Liver (tissue), 9 donors: ENCODE measurements around the gene TMEM26. TPM values are rescaled to one million over a fixed set of nuclear protein-coding genes. Genes with fewer than 3 reads are reported as not detected.

Experiments used
- DNase-seq: peaks from one replicate; pipeline ENCODE4 v3.0.0-alpha.2; 2017; ENCODE audit warnings: low spot score
- H3K27ac ChIP-seq, 2 donors: one replicate each; pipeline ENCODE4 v1.7.0; 2013; ENCODE audit warnings: inconsistent platforms in 2 of 2, low read length in 2 of 2, control low read depth in 1 of 2, low read depth in 1 of 2, mild to moderate bottlenecking in 1 of 2
- H3K27me3 ChIP-seq, 4 donors: one replicate each; pipeline versions ENCODE4 v1.6.1 to v1.7.0; 2013; ENCODE audit warnings: low read length in 3 of 4, inconsistent platforms in 1 of 4, mild to moderate bottlenecking in 1 of 4, moderate library complexity in 1 of 4; ENCODE audit not compliant: control insufficient read depth in 4 of 4, insufficient read depth in 4 of 4
- H3K36me3 ChIP-seq, 4 donors: one replicate each; pipeline versions ENCODE4 v1.6.1 to v1.7.0; 2013; ENCODE audit warnings: low read length in 3 of 4, mild to moderate bottlenecking in 3 of 4, low read depth in 1 of 4, moderate library complexity in 1 of 4; ENCODE audit not compliant: control insufficient read depth in 4 of 4, insufficient read depth in 3 of 4
- H3K4me1 ChIP-seq, 4 donors: one replicate each; pipeline versions ENCODE4 v1.6.1 to v1.7.0; 2013; ENCODE audit warnings: low read length in 3 of 4, mild to moderate bottlenecking in 3 of 4, moderate library complexity in 1 of 4; ENCODE audit not compliant: control insufficient read depth in 4 of 4, insufficient read depth in 4 of 4
- H3K4me3 ChIP-seq, 3 donors: one replicate each; pipeline versions ENCODE4 v1.6.1 to v1.7.0; 2013; ENCODE audit warnings: low read length in 3 of 3, control low read depth in 1 of 3, low read depth in 1 of 3, mild to moderate bottlenecking in 1 of 3
- H3K9ac ChIP-seq, 2 donors: one replicate each; pipeline ENCODE4 v1.7.0; 2013; ENCODE audit warnings: low read length in 2 of 2, mild to moderate bottlenecking in 2 of 2, moderate library complexity in 2 of 2, control low read depth in 1 of 2, low read depth in 1 of 2
- H3K9me3 ChIP-seq, 4 donors: one replicate each; pipeline versions ENCODE4 v1.6.1 to v1.7.0; 2013; ENCODE audit warnings: low read length in 3 of 4; ENCODE audit not compliant: control insufficient read depth in 4 of 4
- ATF3 ChIP-seq: IDR thresholded peaks from 2 replicates; pipeline ENCODE4 v1.6.1; 2016; ENCODE audit warnings: antibody characterized with exemption
- EGR1 ChIP-seq, 2 donors: IDR thresholded peaks; 2 replicates each; pipeline ENCODE4 v1.6.1; 2016 to 2018; ENCODE audit warnings: antibody characterized with exemption in 2 of 2, low read depth in 2 of 2
- FOXA2 ChIP-seq: IDR thresholded peaks from 2 replicates; pipeline ENCODE4 v1.6.1; 2016; ENCODE audit warnings: antibody characterized with exemption
- GABPA ChIP-seq, 2 donors: IDR thresholded peaks in 1 of 2; conservative IDR thresholded peaks in 1 of 2; 2 replicates each; pipeline ENCODE4 v1.6.1; 2016; ENCODE audit warnings: antibody characterized with exemption in 2 of 2, mild to moderate bottlenecking in 1 of 2, moderate library complexity in 1 of 2
- HNF4A ChIP-seq, 2 donors: conservative IDR thresholded peaks; 2 replicates each; pipeline ENCODE4 v1.6.1; 2016; ENCODE audit warnings: antibody characterized with exemption in 2 of 2, mild to moderate bottlenecking in 2 of 2
- HNF4G ChIP-seq: IDR thresholded peaks from 2 replicates; pipeline ENCODE4 v1.6.1; 2016; ENCODE audit warnings: antibody characterized with exemption
- NR2F2 ChIP-seq: IDR thresholded peaks from 2 replicates; pipeline ENCODE4 v1.6.1; 2016; ENCODE audit warnings: antibody characterized with exemption
- RAD21 ChIP-seq, 2 donors: IDR thresholded peaks; 2 replicates each; pipeline ENCODE4 v1.6.1; 2016; ENCODE audit warnings: antibody characterized with exemption in 2 of 2, mild to moderate bottlenecking in 2 of 2
- REST ChIP-seq: IDR thresholded peaks from 2 replicates; pipeline ENCODE4 v1.6.1; 2016; ENCODE audit warnings: antibody characterized with exemption, mild to moderate bottlenecking
- RXRA ChIP-seq, 2 donors: IDR thresholded peaks; 2 replicates each; pipeline ENCODE4 v1.6.1; 2017 to 2018; ENCODE audit warnings: antibody characterized with exemption in 2 of 2, mild to moderate bottlenecking in 1 of 2
- TAF1 ChIP-seq: conservative IDR thresholded peaks from 2 replicates; pipeline ENCODE4 v1.6.1; 2016; ENCODE audit warnings: antibody characterized with exemption, mild to moderate bottlenecking
- WGBS: extraction: QIAGEN DNeasy Blood & Tissue Kit; methylation state at CpG from one replicate; pipeline ENCODE4 v1.1.7; 2013; 5-methylcytosine and 5-hydroxymethylcytosine counted together
- polyA plus RNA-seq, 2 donors: library from polyadenylated mRNA; stranded (reverse) in 1 of 2; unstranded in 1 of 2; fragments of 200-250 nt in 1 of 2; fragments of >200 nt in 1 of 2; fragmentation: Nextera tagmentation in 1 of 2; extraction: Ambion mirVana in 1 of 2; gene quantifications; one replicate each; pipeline versions ENCODE4 v1.2.1 to v1.2.3, GENCODE V29; 2013 to 2015
- total RNA-seq, 2 donors: library from RNA; depleted of rRNA; stranded (reverse); fragments of >200 nt; gene quantifications; one replicate each; pipeline ENCODE4 v1.2.3, GENCODE V29; 2014
- TF ChIP-seq, protein P1 (sequence below): IDR thresholded peaks from 2 replicates; pipeline ENCODE4 v1.6.1; 2016; ENCODE audit warnings: antibody characterized with exemption
- TF ChIP-seq, protein P2 (sequence below): fragments of 150-350 bp; IDR thresholded peaks from 2 replicates; pipeline ENCODE4 v1.5.1; 2017; ENCODE audit warnings: improper control_type of control experiment, low read depth, low read length; ENCODE audit not compliant: missing input control
- donor health status: healthy.
- donor health status: healthy.
- donor health status: healthy.
- donor health status: healthy.
- donor health status: healthy.

The TMEM26 gene
- total and polyA plus RNA-seq, 4 donors = 0.31 to 5.5 (median 1.2) TPM

- H3K4me1 ChIP-seq = no peaks in the 10 kb centered on the region
- TF ChIP-seq, protein P1, sequence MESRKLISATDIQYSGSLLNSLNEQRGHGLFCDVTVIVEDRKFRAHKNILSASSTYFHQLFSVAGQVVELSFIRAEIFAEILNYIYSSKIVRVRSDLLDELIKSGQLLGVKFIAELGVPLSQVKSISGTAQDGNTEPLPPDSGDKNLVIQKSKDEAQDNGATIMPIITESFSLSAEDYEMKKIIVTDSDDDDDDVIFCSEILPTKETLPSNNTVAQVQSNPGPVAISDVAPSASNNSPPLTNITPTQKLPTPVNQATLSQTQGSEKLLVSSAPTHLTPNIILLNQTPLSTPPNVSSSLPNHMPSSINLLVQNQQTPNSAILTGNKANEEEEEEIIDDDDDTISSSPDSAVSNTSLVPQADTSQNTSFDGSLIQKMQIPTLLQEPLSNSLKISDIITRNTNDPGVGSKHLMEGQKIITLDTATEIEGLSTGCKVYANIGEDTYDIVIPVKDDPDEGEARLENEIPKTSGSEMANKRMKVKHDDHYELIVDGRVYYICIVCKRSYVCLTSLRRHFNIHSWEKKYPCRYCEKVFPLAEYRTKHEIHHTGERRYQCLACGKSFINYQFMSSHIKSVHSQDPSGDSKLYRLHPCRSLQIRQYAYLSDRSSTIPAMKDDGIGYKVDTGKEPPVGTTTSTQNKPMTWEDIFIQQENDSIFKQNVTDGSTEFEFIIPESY = no peak
- no peak for TF ChIP-seq GABPA (IDR thresholded peaks at IDR 0.05 in 1 of 2, conservative IDR thresholded peaks at IDR 0.05 in 1 of 2)
- no peak for TF ChIP-seq NR2F2
- no peak for TF ChIP-seq ATF3
- no peak for TF ChIP-seq EGR1 (IDR thresholded peaks at IDR 0.05; ENCODE audit: low read depth in 2 of 2)
- no peak for TF ChIP-seq HNF4A (conservative IDR thresholded peaks at IDR 0.05)
- TF ChIP-seq RAD21 (IDR thresholded peaks at IDR 0.05) = no peak
- no peak for TF ChIP-seq RXRA (IDR thresholded peaks at IDR 0.05)
- TF ChIP-seq, protein P2, sequence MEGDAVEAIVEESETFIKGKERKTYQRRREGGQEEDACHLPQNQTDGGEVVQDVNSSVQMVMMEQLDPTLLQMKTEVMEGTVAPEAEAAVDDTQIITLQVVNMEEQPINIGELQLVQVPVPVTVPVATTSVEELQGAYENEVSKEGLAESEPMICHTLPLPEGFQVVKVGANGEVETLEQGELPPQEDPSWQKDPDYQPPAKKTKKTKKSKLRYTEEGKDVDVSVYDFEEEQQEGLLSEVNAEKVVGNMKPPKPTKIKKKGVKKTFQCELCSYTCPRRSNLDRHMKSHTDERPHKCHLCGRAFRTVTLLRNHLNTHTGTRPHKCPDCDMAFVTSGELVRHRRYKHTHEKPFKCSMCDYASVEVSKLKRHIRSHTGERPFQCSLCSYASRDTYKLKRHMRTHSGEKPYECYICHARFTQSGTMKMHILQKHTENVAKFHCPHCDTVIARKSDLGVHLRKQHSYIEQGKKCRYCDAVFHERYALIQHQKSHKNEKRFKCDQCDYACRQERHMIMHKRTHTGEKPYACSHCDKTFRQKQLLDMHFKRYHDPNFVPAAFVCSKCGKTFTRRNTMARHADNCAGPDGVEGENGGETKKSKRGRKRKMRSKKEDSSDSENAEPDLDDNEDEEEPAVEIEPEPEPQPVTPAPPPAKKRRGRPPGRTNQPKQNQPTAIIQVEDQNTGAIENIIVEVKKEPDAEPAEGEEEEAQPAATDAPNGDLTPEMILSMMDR = no peak
- TF ChIP-seq REST = no peak
- no peak for TF ChIP-seq FOXA2
- TF ChIP-seq HNF4G = no peak
- no peaks in the 10 kb centered on the region for H3K27me3 ChIP-seq
- no peak overlapping the region for H3K4me3 ChIP-seq
- DNase-seq = no peak
- 85% methylated on average over 1 of the region's 1 CpG for WGBS
- H3K27ac ChIP-seq = no peak overlapping the region
- H3K9ac ChIP-seq = no peak overlapping the region
- H3K36me3 ChIP-seq = no peaks in the 10 kb centered on the region
- H3K9me3 ChIP-seq = no peaks in the 10 kb centered on the region
These were observed 33.1 kb upstream of the TMEM26 start for GRCh38 chr10:61486251-61486650.

GRCh38 chr10:61481597-61481996 lies 28.4 kb upstream of the TMEM26 start:
- TF ChIP-seq RXRA (IDR thresholded peaks at IDR 0.05) = no peak
- TF ChIP-seq, protein P2 = no peak
- TF ChIP-seq TAF1 = no peak
- WGBS = 66% methylated on average over 3 of the region's 3 CpGs
- H3K4me1 ChIP-seq = no peaks in the 10 kb centered on the region
- H3K36me3 ChIP-seq = no peaks in the 10 kb centered on the region
- no peaks in the 10 kb centered on the region for H3K9me3 ChIP-seq
- H3K4me3 ChIP-seq = no peak overlapping the region
- no peak overlapping the region for H3K9ac ChIP-seq
- DNase-seq = no peak
- H3K27me3 ChIP-seq = no peaks in the 10 kb centered on the region
- no peak overlapping the region for H3K27ac ChIP-seq
